Esophagus (tissue), 2 donors: ENCODE measurements around the gene TMEM238L. TPM values are rescaled to one million over a fixed set of nuclear protein-coding genes. Genes with fewer than 3 reads are reported as not detected.
"Not testable (repeated sequence)": the region's sequence is repeated elsewhere in the genome, so short reads cannot be mapped to it uniquely, and the experiment has no call there.

ENCODE experiments used
- H3K27ac ChIP-seq, 2 donors: one replicate each; pipeline ENCODE4 v1.5.1; 2013; ENCODE audit warnings: low read depth in 2 of 2, mild to moderate bottlenecking in 2 of 2, inconsistent platforms in 1 of 2, low read length in 1 of 2, moderate library complexity in 1 of 2
- H3K27me3 ChIP-seq, 2 donors: one replicate each; pipeline ENCODE4 v1.6.1; 2013; ENCODE audit warnings: low read length in 2 of 2, control low read depth in 1 of 2, mild to moderate bottlenecking in 1 of 2; ENCODE audit not compliant: insufficient read depth in 2 of 2, control insufficient read depth in 1 of 2
- H3K36me3 ChIP-seq, 2 donors: one replicate each; pipeline ENCODE4 v1.6.1; 2013; ENCODE audit warnings: low read length in 1 of 2; ENCODE audit not compliant: control insufficient read depth in 2 of 2, insufficient read depth in 2 of 2
- H3K4me1 ChIP-seq, 2 donors: one replicate each; pipeline ENCODE4 v1.6.1; 2013; ENCODE audit warnings: low read length in 1 of 2; ENCODE audit not compliant: control insufficient read depth in 2 of 2, insufficient read depth in 2 of 2
- H3K4me3 ChIP-seq, 2 donors: one replicate each; pipeline ENCODE4 v1.5.1; 2013; ENCODE audit warnings: low read length in 2 of 2, mild to moderate bottlenecking in 2 of 2, low read depth in 1 of 2, moderate library complexity in 1 of 2
- H3K9me3 ChIP-seq, 2 donors: one replicate each; pipeline ENCODE4 v1.6.1; 2013; ENCODE audit warnings: mild to moderate bottlenecking in 2 of 2, low read depth in 1 of 2, low read length in 1 of 2, moderate library complexity in 1 of 2; ENCODE audit not compliant: control insufficient read depth in 2 of 2, insufficient read depth in 1 of 2
- WGBS, 2 donors: extraction: QIAGEN DNeasy Blood & Tissue Kit; methylation state at CpG; one replicate each; pipeline ENCODE4 v1.1.7; 2013; 5-methylcytosine and 5-hydroxymethylcytosine counted together
- polyA plus RNA-seq, 2 donors: library from polyadenylated mRNA; stranded (reverse); fragments of 200-250 nt; gene quantifications; one replicate each; pipeline ENCODE4 v1.2.3, GENCODE V29; 2013
- donor health status: healthy with polysubstance abuse.
- donor health status: Bipolar disorder and iron deficiency.

TMEM238L gene, protein sequence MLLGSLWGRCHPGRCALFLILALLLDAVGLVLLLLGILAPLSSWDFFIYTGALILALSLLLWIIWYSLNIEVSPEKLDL
- 1 to 10 TPM; 3.8 to 8.1 TPM for polyA plus RNA-seq

DNA sequence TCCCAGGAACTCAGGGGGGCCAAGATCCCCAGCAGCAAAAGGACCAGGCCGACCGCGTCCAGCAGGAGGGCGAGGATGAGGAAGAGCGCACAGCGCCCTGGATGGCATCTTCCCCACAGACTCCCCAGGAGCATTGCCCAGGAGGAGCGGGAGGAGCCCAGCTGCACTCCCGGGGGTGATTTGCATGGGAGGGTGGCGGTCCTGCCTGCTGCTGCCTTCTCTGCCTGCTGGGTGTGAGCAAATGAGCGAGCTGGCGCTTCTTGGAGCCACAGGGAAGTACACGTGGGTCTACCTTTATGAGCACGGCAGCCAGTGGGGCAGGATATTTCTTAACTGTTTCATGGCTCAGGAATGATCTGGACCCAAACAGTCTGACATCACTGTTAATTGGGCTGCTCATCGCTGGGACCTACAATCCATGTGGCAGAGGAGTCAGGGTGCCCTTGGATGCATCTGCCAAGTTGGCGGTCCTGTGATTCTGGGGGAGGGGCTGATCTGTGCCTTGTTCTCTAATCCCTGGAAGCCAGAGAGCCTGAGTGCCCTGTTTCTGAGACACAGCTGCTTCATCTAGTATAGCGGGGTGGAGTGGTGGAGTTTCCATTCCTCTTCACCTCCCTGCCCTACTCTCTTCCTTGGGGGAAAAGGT is at the start of gene TMEM238L:
Gene TMEM238L (minus strand): TSS at position 270 of the 646 bp plus-strand sequence. CDS start 136 bp downstream, at position 134.
- peaks cover 0 to 15% of the 10 kb centered on the region in 2 donors for H3K4me1 ChIP-seq
- H3K9me3 ChIP-seq: no peaks in the 10 kb centered on the region
- no peaks in the 10 kb centered on the region for H3K27me3 ChIP-seq
- peak within 1 kb of the TSS; percentile 34 to 49 for H3K4me3 ChIP-seq
- peak within 1 kb of the TSS; percentile 23 to 67 for H3K27ac ChIP-seq
- H3K36me3 ChIP-seq: no peaks in the 10 kb centered on the region
- WGBS, 2 donors: 51 to 69% methylated on average over 16 of the region's 16 CpGs

DNA sequence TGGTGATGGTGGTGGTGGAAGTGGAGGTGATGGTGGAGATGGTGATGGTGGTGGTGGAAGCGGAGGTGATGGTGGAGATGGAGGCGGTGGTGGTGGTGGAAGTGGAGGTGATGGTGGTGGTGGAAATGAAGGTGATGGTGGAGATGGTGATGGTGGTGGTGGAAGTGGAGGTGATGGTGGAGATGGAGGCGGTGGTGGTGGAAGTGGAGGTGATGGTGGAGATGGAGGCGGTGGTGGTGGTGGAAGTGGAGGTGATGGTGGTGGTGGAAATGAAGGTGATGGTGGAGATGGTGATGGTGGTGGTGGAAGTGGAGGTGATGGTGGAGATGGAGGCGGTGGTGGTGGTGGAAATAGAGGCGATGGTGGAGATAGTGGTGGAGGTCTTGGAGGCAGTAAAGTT is 42.7 kb upstream of the TMEM238L start:
- H3K27ac ChIP-seq: not testable (repeated sequence)
- WGBS, 2 donors: 89 to 98% methylated on average over 6 of the region's 6 CpGs

DNA sequence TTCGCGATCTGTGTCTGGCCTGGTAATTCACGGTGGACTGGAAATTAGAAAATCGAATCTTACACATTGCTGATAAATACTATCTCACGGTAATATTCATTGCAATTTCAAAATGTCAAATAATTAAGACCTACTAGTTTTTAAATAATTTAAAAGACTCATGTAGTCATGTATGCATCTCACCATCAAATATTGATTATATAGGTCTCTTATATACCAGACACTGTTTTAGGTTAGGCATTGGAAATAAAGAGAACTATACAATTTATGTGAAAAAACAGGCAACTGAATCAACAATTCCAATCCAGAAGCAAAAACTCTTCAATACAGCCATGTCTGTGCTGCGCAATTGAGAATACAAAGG is 41.5 kb upstream of the TMEM238L start:
- no peak overlapping the region for H3K27ac ChIP-seq
- no peaks in the 10 kb centered on the region for H3K4me1 ChIP-seq
- H3K9me3 ChIP-seq: no peaks in the 10 kb centered on the region
- WGBS, 2 donors: 16 to 18% methylated on average over 6 of the region's 6 CpGs
- H3K27me3 ChIP-seq: no peaks in the 10 kb centered on the region
- no peaks in the 10 kb centered on the region for H3K36me3 ChIP-seq
- H3K4me3 ChIP-seq: no peak overlapping the region

More for the DNA sequence above, 42.7 kb upstream of the TMEM238L start:
- H3K36me3 ChIP-seq, H3K4me1 ChIP-seq, H3K4me3 ChIP-seq, H3K9me3 ChIP-seq, H3K27me3 ChIP-seq: not testable (repeated sequence)

DNA sequence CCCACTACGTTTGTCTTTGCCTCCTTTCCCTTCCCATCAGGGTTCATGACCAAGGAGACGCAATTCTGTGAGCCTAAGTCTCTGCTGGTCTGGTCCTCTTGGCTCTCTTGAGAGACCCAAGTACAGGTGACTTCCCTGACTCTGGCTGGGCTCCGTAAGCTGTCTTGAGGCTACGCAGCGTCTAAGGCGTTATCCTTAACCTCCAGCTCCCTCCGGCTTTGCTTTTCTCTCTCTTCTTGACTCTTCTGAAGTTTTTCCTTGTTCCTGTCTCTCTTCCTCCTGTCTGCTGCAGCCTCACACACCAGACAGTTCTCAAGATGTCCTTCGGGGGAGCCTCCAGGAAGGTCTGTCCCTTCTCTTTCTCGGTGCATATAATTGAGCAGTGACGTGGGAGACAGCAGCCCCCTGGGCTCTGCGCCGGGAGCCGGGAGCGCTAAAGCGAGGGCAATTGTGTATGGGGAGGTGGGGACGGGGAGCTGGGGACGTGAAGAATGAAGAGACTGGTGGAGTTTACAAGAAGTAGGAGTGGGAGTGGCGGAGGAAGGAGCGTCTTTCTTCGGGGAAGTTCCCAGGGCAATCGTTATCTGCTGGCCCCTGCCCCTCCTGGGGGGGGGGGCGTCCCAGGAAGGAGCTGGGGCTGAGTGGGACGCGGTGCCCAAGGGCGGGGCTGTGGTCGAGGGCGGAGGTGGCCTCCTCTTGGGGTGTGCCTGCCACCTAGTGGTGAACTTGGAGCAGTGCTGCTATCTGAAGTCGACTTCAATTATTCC is 40.9 kb upstream of the TMEM238L start:
- Histone ChIP-seq H3K4me3 (peak overlapping the region; percentile 48 to 62), H3K27me3 (no peaks in the 10 kb centered on the region), H3K27ac (peak overlapping the region in 1 of 2 donors; percentile 34), H3K36me3 (no peaks in the 10 kb centered on the region), H3K9me3 (no peaks in the 10 kb centered on the region), H3K4me1 (no peaks in the 10 kb centered on the region)
- WGBS, 2 donors: 5 to 7% methylated on average over 28 of the region's 28 CpGs

DNA sequence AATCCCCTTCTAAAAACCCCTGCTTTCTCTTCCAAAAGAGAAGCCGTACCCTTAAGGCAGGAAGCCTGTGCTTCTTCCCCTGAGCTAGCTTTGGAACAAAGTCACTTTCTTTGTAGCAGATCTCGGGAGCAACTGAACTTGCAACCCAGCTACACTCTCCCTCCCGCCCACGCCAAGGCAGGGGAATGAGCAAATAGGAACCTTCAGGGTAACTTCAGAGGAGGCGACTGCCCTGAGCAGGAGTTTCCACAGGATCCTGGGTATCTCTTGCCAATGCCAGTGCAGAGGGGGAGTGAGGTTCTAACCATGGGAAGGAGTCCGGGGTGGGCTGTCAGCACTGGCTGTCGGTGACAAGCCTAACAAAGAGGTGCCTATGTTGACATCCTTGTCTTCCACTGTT is 39.9 kb upstream of the TMEM238L start:
- Histone ChIP-seq H3K4me1 (no peaks in the 10 kb centered on the region), H3K27me3 (no peaks in the 10 kb centered on the region), H3K9me3 (no peaks in the 10 kb centered on the region), H3K4me3 (no peak overlapping the region), H3K27ac (no peak overlapping the region), H3K36me3 (no peaks in the 10 kb centered on the region)
- WGBS, 2 donors: 34 to 44% methylated on average over 7 of the region's 7 CpGs

DNA sequence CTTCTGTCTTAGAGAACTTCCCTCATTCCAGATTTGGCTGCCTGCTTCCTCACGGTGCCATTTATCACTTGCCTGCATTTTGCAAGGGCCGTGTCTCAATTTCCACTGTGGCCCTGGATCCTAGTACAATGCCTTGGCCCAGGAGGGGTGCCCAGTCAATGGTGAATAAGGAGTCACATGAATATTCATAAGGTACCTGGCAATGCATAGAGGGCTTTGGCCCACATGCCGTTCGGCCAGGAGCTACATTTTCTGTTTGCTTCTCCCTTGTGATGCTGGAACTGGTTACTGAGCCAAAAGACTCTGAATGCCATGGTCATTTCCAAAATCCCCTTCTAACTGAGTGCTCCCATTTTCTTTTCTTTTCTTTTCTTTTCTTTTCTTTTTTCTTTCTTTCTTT is 38.8 kb upstream of the TMEM238L start:
- 55 to 61% methylated on average over 4 of the region's 4 CpGs for WGBS, 2 donors
- Histone ChIP-seq H3K4me3 (no peak overlapping the region), H3K9me3 (no peaks in the 10 kb centered on the region), H3K4me1 (no peaks in the 10 kb centered on the region), H3K27ac (no peak overlapping the region), H3K27me3 (no peaks in the 10 kb centered on the region), H3K36me3 (no peaks in the 10 kb centered on the region)

DNA sequence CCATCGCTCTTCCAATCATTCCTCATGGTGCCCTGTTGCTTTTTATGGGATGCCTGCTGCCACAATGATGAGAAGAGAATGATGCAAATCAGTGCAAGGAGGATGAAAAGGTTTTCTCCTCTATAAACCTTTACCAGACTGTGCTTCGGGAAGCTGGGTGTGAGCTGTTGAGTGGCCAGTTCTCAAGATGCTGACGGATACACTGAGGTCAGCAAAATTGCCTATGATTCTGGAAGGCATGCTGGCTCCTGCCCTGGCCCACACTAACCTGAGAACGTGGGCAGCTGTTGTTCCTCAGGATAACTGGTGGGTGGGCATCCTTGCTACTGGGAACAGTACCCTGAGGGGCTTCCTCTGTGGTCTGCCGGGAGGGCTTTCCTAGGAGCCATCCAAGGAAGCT is 34.8 kb upstream of the TMEM238L start:
- no peaks in the 10 kb centered on the region for H3K36me3 ChIP-seq
- no peaks in the 10 kb centered on the region for H3K27me3 ChIP-seq
- no peak overlapping the region for H3K4me3 ChIP-seq
- H3K27ac ChIP-seq: no peak overlapping the region
- H3K4me1 ChIP-seq: no peaks in the 10 kb centered on the region
- WGBS, 2 donors: 77 to 79% methylated on average over 5 of the region's 5 CpGs
- H3K9me3 ChIP-seq: no peaks in the 10 kb centered on the region

DNA sequence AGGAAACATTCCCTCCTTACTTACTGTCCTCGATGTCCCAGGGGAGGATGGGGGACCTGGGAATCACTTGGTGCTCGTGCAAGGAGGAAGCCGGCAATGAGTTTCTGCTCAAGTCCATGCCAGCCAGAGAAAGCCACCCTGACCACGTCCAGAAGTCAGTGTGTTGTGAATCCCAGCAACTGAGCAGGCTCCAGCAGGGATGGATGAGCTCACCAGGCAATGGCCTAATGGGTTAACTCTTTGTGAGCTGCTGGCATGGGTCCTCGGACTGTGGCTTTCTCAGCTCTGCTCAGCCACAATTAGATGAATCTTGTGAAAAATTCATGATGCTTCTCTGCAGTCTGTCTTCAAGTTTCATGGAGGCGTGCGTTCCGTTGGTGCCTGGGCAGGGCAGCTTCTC is 34.0 kb upstream of the TMEM238L start, which contains the start of gene PIRT:
Gene PIRT (minus strand): TSS at position 167 of the 400 bp plus-strand sequence. CDS start 12,442 bp downstream, outside the sequence.
- H3K27ac ChIP-seq: no peak within 1 kb of the TSS
- WGBS, 2 donors: 64 to 65% methylated on average over 8 of the region's 8 CpGs
- no peaks in the 10 kb centered on the region for H3K27me3 ChIP-seq
- H3K4me1 ChIP-seq: no peaks in the 10 kb centered on the region
- H3K4me3 ChIP-seq: no peak within 1 kb of the TSS
- H3K36me3 ChIP-seq: no peaks in the 10 kb centered on the region
- H3K9me3 ChIP-seq: no peaks in the 10 kb centered on the region

DNA sequence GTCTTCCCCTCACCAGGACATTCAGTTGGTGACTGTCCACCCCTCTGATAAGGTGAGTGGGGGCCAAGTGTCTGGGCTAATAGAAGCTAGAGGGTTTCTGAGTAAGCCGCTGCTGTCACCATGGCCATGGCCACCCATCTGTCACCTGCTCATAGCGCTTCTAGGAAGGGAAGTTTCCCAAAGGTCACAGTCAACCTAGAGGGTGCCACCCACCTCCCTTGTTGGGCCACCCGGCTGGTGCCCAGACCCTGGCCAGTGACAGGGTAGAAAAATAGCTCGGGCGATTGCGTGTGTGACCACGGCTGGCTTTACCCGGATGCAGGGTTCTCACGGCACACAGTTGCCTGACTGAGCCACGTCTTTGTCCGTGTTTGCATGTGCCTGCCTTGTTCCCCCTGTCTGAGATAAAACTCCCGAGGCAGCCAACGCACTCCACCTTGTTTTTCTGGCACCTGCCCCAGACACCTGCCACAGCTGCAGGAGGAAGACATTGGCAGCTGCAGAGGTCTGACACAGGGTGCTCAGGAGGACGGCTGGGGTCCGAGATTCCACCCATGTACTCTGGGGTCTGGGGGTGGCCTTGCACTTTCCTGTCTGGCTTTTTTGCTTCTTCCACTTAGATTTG is 33.2 kb upstream of the TMEM238L start:
- H3K27me3 ChIP-seq: no peaks in the 10 kb centered on the region
- H3K9me3 ChIP-seq: no peaks in the 10 kb centered on the region
- no peak overlapping the region for H3K27ac ChIP-seq
- H3K4me1 ChIP-seq: no peaks in the 10 kb centered on the region
- H3K4me3 ChIP-seq: no peak overlapping the region
- no peaks in the 10 kb centered on the region for H3K36me3 ChIP-seq
- WGBS, 2 donors: 49 to 51% methylated on average over 15 of the region's 15 CpGs
